AG04449 (cell line): ENCODE results near the gene UBN2.

ENCODE experiments used
- CTCF ChIA-PET: fragments of 350-600 bp; formaldehyde crosslinking; extraction: SDS; loops from one replicate; lab custom pipeline; 2021; ENCODE audit warnings: antibody characterized with exemption; lab: Yijun Ruan, JAX
- POLR2A ChIA-PET: fragments of 400-600, 350-600 bp; formaldehyde crosslinking; extraction: SDS; loops from one replicate; lab custom pipeline; 2020; ENCODE audit warnings: antibody characterized with exemption, inconsistent platforms; lab: Yijun Ruan, JAX
- DNase-seq: peaks from one replicate; pipeline ENCODE4 v3.0.0-alpha.2; 2010; ENCODE audit warnings: low read depth, low spot score
- H3K4me3 ChIP-seq: 2 replicates; pipeline ENCODE4 v1.5.1; 2011; ENCODE audit warnings: low read depth, mild to moderate bottlenecking, control low read depth, low read length
- TF ChIP-seq, protein P1 (sequence below): IDR thresholded peaks from one replicate; pipeline ENCODE4 v1.5.1; 2011; ENCODE audit warnings: mild to moderate bottlenecking, moderate library complexity, low read length, control low read depth, inconsistent platforms; ENCODE audit not compliant: insufficient read depth; ENCODE audit errors: missing control alignments

Gene UBN2

DNA sequence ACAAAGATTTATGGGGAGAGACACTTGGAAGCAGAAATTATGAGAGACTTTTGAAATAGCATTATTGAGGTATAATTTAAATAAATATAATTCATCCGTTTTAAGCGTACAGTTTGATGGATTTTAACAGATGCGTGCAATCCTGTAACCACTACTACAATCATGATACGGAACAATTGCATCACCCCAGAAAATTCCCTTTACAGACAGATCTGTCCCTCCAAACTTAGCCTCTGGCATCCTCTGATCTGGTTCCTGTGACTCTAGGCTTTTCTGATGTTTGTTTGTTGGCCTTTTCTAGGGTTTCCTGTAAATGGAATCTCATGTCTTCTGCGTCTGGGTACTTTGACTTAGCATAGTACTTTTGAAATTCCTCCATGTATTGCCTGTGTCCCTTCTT, 15.5 kb downstream of the UBN2 start:
- ChIA-PET POLR2A (interaction anchor here (0.8 kb wide), 1 partner anchor 18 kb away, joined by 3 read pairs; no protein-coding TSS in a partner anchor), CTCF (interaction anchor here (1.0 kb wide), 1 partner anchor 9 kb away, joined by 3 read pairs; no protein-coding TSS in a partner anchor)
- no peak overlapping the region for H3K4me3 ChIP-seq
- TF ChIP-seq, protein P1, sequence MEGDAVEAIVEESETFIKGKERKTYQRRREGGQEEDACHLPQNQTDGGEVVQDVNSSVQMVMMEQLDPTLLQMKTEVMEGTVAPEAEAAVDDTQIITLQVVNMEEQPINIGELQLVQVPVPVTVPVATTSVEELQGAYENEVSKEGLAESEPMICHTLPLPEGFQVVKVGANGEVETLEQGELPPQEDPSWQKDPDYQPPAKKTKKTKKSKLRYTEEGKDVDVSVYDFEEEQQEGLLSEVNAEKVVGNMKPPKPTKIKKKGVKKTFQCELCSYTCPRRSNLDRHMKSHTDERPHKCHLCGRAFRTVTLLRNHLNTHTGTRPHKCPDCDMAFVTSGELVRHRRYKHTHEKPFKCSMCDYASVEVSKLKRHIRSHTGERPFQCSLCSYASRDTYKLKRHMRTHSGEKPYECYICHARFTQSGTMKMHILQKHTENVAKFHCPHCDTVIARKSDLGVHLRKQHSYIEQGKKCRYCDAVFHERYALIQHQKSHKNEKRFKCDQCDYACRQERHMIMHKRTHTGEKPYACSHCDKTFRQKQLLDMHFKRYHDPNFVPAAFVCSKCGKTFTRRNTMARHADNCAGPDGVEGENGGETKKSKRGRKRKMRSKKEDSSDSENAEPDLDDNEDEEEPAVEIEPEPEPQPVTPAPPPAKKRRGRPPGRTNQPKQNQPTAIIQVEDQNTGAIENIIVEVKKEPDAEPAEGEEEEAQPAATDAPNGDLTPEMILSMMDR: no peak
- no peak for DNase-seq

DNA sequence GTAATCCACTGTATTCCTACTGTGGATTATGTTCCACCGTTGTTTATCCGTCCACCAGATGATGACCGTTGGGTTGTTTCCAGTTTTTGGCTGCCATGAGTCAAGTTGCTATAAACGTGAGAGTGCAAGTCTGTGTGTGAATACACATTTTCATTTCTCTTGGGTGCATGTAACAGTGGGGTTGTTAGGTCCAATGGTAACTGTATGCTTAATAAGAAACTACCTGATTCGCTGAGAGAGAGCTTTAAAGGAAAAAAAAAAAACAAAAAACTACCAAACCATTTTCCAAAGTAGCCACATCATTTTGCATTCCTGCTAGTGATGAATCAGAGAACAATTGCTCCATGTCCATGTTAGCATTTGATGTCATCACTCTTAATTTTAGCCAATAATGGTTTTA, 15.9 kb downstream of the UBN2 start:
- TF ChIP-seq, protein P1: no peak
- DNase-seq: no peak
- ChIA-PET CTCF (interaction anchor here (1.0 kb wide), 1 partner anchor 10 kb away, joined by 3 read pairs; no protein-coding TSS in a partner anchor), POLR2A (interaction anchor here (0.8 kb wide), 1 partner anchor 18 kb away, joined by 3 read pairs; no protein-coding TSS in a partner anchor)
- H3K4me3 ChIP-seq: no peak overlapping the region

GRCh38 chr7:139249179-139249810, 18.3 kb downstream of the UBN2 start:
- TF ChIP-seq, protein P1: no peak
- no peak for DNase-seq

GRCh38 chr7:139252451-139252850, 21.4 kb downstream of the UBN2 start:
- POLR2A ChIA-PET: interaction anchor here (0.6 kb wide), 1 partner anchor 30 kb away, joined by 4 read pairs; no protein-coding TSS in a partner anchor

More at GRCh38 chr7:139249179-139249810, 18.3 kb downstream of the UBN2 start:
- POLR2A ChIA-PET: no interaction called here
- CTCF ChIA-PET: no interaction called here
- no peak overlapping the region for H3K4me3 ChIP-seq

GRCh38 chr7:139254281-139254680, 23.2 kb downstream of the UBN2 start:
- DNase-seq: no peak
- no peak overlapping the region for H3K4me3 ChIP-seq
- POLR2A ChIA-PET: no interaction called here
- CTCF ChIA-PET: no interaction called here
- TF ChIP-seq, protein P1: no peak

More at GRCh38 chr7:139252451-139252850, 21.4 kb downstream of the UBN2 start:
- no peak overlapping the region for H3K4me3 ChIP-seq
- CTCF ChIA-PET: no interaction called here
- DNase-seq: no peak
- TF ChIP-seq, protein P1: no peak

GRCh38 chr7:139254728-139255127, 23.7 kb downstream of the UBN2 start:
- CTCF ChIA-PET: no interaction called here
- POLR2A ChIA-PET: no interaction called here
- TF ChIP-seq, protein P1: no peak
- no peak overlapping the region for H3K4me3 ChIP-seq
- DNase-seq: no peak
